SK-N-SH (cell line): ENCODE measurements around the gene NRGN.

Experiments
- YY1 ChIP-seq: IDR thresholded peaks from 2 replicates; pipeline ENCODE4 v1.4.0; 2012; ENCODE audit warnings: low read depth, mild to moderate bottlenecking
- TF ChIP-seq, protein P1 (sequence below): fragments of 200-600 bp; sonication (generic); IDR thresholded peaks from 2 replicates; pipeline ENCODE4 v1.6.1; 2017; ENCODE audit warnings: antibody characterized with exemption, mild to moderate bottlenecking, moderate library complexity
- TF ChIP-seq, protein P2 (sequence below): IDR thresholded peaks from 2 replicates; pipeline ENCODE4 v1.4.0; 2012; ENCODE audit warnings: low read depth, borderline replicate concordance

DNA sequence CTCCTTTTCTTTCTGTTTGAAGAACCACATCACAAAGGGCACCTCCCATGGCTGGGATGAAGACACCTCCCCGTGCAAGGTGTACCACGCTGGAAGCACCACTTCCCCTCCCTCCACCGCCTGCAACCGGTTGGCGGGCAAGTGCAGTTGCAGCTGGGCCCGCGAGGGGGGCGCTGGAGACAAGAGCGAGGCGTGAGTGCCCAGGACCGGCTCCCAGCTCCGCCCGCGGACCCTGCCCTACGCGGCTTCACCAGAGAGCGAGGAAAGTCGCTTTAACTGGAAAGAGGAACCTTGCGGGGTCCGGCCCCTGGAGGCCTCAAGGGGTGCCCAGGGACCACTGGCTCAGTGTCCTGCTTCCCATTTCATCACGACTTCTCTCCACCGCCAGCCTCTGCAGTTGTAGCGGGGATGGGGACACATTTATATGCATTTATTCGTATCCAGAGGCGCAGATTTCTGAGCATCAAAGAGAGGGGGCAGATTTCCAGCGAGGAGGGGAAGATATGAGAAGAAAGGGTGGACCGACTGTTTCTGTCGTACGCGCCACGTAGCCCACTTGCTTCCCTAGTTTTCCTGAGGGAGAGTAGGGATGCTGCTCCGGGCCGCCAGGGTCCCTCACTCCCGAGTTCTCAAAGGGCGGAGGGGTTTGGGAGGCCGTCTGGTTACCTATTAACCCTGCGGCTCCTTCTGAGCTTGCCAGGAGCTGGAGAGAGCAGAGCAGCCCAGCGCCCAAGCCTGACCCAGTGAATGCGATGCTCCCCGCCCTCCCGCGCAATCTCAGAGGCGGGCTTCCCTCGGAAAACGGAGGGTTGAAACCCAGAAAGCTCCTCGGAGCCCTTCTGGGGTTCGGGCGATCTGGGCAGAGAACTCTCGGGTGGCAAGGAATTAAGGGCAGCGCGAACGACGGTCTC, 18.9 kb downstream of the NRGN start:
- TF ChIP-seq, protein P1, sequence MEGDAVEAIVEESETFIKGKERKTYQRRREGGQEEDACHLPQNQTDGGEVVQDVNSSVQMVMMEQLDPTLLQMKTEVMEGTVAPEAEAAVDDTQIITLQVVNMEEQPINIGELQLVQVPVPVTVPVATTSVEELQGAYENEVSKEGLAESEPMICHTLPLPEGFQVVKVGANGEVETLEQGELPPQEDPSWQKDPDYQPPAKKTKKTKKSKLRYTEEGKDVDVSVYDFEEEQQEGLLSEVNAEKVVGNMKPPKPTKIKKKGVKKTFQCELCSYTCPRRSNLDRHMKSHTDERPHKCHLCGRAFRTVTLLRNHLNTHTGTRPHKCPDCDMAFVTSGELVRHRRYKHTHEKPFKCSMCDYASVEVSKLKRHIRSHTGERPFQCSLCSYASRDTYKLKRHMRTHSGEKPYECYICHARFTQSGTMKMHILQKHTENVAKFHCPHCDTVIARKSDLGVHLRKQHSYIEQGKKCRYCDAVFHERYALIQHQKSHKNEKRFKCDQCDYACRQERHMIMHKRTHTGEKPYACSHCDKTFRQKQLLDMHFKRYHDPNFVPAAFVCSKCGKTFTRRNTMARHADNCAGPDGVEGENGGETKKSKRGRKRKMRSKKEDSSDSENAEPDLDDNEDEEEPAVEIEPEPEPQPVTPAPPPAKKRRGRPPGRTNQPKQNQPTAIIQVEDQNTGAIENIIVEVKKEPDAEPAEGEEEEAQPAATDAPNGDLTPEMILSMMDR, result peak; percentile 51
- TF ChIP-seq, protein P2, sequence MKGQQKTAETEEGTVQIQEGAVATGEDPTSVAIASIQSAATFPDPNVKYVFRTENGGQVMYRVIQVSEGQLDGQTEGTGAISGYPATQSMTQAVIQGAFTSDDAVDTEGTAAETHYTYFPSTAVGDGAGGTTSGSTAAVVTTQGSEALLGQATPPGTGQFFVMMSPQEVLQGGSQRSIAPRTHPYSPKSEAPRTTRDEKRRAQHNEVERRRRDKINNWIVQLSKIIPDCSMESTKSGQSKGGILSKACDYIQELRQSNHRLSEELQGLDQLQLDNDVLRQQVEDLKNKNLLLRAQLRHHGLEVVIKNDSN, result no peak
- no peak for TF ChIP-seq YY1
